Osteoblast (primary cell): Measurements from ENCODE around the gene NRG2. TPM values are rescaled to one million over a fixed set of nuclear protein-coding genes. Genes with fewer than 3 reads are reported as not detected.

Source experiments
- DNase-seq: peaks from one replicate; pipeline ENCODE4 v3.0.0; 2011; ENCODE audit warnings: low spot score, mixed read lengths; ENCODE audit not compliant: insufficient read length; ENCODE audit errors: missing footprints
- H2AFZ ChIP-seq: 2 replicates; pipeline ENCODE4 v1.6.0; 2011; ENCODE audit warnings: mild to moderate bottlenecking, low read length
- H3K27ac ChIP-seq: 2 replicates; pipeline ENCODE4 v1.5.1; 2011; ENCODE audit warnings: mild to moderate bottlenecking, low read depth, low read length, moderate library complexity
- H3K27me3 ChIP-seq: 2 replicates; pipeline ENCODE4 v1.6.0; 2012; ENCODE audit warnings: mild to moderate bottlenecking, control low read depth, inconsistent platforms, low read length, moderate library complexity; ENCODE audit not compliant: insufficient read depth
- H3K36me3 ChIP-seq: 2 replicates; pipeline ENCODE4 v1.5.1; 2011; ENCODE audit warnings: mild to moderate bottlenecking, low read length, control low read depth, moderate library complexity; ENCODE audit not compliant: insufficient read depth
- H3K4me1 ChIP-seq: 2 replicates; pipeline ENCODE4 v1.5.1; 2011; ENCODE audit warnings: mild to moderate bottlenecking, low read length, control low read depth, moderate library complexity; ENCODE audit not compliant: insufficient read depth
- H3K4me2 ChIP-seq: 2 replicates; pipeline ENCODE4 v1.6.0; 2011; ENCODE audit warnings: mild to moderate bottlenecking, low read length; ENCODE audit not compliant: insufficient read depth
- H3K4me3 ChIP-seq: fragments of 200-600 bp; sonication (generic); 3 replicates; pipeline ENCODE4 v1.5.1; 2012; ENCODE audit warnings: mild to moderate bottlenecking, low read length, inconsistent platforms; ENCODE audit not compliant: insufficient read depth
- H3K79me2 ChIP-seq: 2 replicates; pipeline ENCODE4 v1.6.0; 2012; ENCODE audit warnings: mild to moderate bottlenecking, low read length, control low read depth, inconsistent platforms; ENCODE audit not compliant: insufficient read depth
- H3K9me3 ChIP-seq: 2 replicates; pipeline ENCODE4 v1.5.1; 2011; ENCODE audit warnings: low read depth, low read length, control low read depth
- H4K20me1 ChIP-seq: 2 replicates; pipeline ENCODE4 v1.6.0; 2012; ENCODE audit warnings: mild to moderate bottlenecking, low read length, control low read depth; ENCODE audit not compliant: insufficient read depth
- total RNA-seq: library from RNA; depleted of rRNA; stranded (reverse); fragments of >200 nt; gene quantifications from 2 replicates; pipeline ENCODE4 v1.2.3, GENCODE V29; 2012
- TF ChIP-seq, protein P1 (sequence below): IDR thresholded peaks from 2 replicates; pipeline ENCODE4 v1.5.1; 2011; ENCODE audit warnings: mild to moderate bottlenecking, low read depth, low read length, moderate library complexity; ENCODE audit errors: extremely low read depth

The NRG2 gene
- total RNA-seq, 1 donor = 0.72 TPM

DNA sequence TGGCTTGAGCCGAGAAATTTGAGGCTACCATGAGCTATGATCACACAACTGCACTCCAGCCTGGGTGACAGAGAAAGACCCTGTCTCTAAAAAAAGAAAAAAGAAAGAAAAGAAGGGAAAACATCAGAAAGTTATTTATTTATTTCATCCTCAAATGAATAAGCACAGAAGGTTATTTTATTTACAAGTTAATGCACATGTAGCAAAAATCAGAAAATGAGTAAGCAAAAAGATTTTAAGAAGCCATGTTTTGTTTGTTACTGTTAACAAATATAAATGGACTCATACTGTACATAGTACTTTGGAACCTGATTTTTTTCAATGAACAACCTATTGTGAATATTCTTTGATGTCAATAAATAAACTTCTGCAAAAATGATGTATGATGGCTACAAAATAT is 47.2 kb downstream of the NRG2 start:
- H2AFZ ChIP-seq = no peak overlapping the region
- no peak overlapping the region for H3K4me2 ChIP-seq
- H3K4me3 ChIP-seq = no peak overlapping the region
- no peak overlapping the region for H3K27ac ChIP-seq
- H3K36me3 ChIP-seq = no peaks in the 10 kb centered on the region
- H3K79me2 ChIP-seq = no peaks in the 10 kb centered on the region
- H3K4me1 ChIP-seq = no peaks in the 10 kb centered on the region
- H3K9me3 ChIP-seq = no peaks in the 10 kb centered on the region
- H3K27me3 ChIP-seq = peaks cover 44% of the 10 kb centered on the region
- TF ChIP-seq, protein P1, sequence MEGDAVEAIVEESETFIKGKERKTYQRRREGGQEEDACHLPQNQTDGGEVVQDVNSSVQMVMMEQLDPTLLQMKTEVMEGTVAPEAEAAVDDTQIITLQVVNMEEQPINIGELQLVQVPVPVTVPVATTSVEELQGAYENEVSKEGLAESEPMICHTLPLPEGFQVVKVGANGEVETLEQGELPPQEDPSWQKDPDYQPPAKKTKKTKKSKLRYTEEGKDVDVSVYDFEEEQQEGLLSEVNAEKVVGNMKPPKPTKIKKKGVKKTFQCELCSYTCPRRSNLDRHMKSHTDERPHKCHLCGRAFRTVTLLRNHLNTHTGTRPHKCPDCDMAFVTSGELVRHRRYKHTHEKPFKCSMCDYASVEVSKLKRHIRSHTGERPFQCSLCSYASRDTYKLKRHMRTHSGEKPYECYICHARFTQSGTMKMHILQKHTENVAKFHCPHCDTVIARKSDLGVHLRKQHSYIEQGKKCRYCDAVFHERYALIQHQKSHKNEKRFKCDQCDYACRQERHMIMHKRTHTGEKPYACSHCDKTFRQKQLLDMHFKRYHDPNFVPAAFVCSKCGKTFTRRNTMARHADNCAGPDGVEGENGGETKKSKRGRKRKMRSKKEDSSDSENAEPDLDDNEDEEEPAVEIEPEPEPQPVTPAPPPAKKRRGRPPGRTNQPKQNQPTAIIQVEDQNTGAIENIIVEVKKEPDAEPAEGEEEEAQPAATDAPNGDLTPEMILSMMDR = no peak
- DNase-seq = no peak
- H4K20me1 ChIP-seq = peaks cover 2% of the 10 kb centered on the region

DNA sequence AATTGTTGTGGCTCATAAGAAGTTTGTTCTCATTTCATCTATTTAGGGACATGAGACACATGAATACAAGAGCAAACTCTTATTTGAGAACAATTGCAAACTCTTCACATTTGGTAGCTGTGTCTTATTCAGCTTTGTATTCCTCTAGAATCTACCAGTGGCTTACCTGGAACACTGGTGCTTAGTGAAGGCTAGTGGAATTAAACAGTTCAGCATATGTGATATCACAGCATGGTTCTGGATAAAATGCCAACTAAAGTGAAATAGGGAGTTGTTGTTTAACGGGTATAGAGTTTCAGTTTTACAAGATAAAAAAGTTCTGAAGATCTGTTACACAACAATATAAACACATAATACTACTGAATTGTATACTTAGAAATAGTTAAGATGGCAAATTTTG is 48.9 kb downstream of the NRG2 start:
- Histone ChIP-seq H2AFZ (no peak overlapping the region), H3K9me3 (no peaks in the 10 kb centered on the region), H3K4me3 (no peak overlapping the region), H4K20me1 (peaks cover 2% of the 10 kb centered on the region), H3K36me3 (no peaks in the 10 kb centered on the region), H3K79me2 (no peaks in the 10 kb centered on the region), H3K27me3 (peaks cover 34% of the 10 kb centered on the region), H3K4me2 (no peak overlapping the region), H3K27ac (no peak overlapping the region), H3K4me1 (no peaks in the 10 kb centered on the region)
- TF ChIP-seq, protein P1 = no peak
- no peak for DNase-seq

DNA sequence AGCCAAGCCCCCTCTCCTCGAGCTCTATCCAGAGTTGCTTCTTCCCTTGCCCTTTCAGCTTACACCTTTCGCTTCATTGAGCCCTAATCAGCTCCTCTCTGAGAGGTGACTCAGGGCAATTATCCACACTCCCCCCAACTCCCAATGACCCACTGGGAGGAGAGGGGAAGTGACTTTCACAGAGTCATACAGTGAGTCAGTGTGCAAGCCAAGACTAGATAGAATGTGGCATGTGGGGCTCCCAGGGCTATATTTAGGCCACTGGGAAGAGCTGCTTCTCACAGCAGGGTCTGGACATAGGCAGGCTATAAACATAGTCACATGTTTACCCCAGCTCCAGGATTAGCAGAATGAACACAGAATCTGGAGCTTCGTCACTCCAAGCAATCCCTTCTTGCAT is 57.4 kb downstream of the NRG2 start:
- H3K4me3 ChIP-seq = no peak overlapping the region
- no peaks in the 10 kb centered on the region for H4K20me1 ChIP-seq
- H3K79me2 ChIP-seq = no peaks in the 10 kb centered on the region
- peak; percentile 93 for DNase-seq
- H3K9me3 ChIP-seq = no peaks in the 10 kb centered on the region
- TF ChIP-seq, protein P1 = no peak
- H2AFZ ChIP-seq = no peak overlapping the region
- no peaks in the 10 kb centered on the region for H3K36me3 ChIP-seq
- H3K27ac ChIP-seq = peak overlapping the region; percentile 60
- H3K4me1 ChIP-seq = peaks cover 19% of the 10 kb centered on the region
- peaks cover 4% of the 10 kb centered on the region for H3K27me3 ChIP-seq
- H3K4me2 ChIP-seq = peak overlapping the region; percentile 70

DNA sequence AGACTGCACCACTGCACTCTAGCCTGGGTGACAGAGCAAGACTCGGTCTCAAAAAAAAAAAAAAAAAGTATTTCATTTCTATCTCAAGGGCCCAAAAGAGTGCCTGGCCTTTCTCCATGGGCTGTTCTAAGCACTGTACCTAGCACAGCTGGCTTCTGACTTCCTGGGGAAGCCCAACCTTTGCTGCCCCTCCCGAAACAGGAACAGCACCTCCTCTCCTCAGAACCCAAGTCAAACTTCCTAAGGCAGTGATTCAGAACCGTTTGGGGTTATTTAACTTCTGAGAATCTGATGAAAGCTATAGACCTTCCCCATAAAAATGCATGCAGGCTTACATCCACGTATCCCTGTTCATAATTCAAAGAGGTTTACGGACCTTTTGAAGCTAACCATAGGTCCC is 57.8 kb downstream of the NRG2 start:
- peak overlapping the region; percentile 70 for H3K4me2 ChIP-seq
- peaks cover 19% of the 10 kb centered on the region for H3K4me1 ChIP-seq
- no peak overlapping the region for H3K4me3 ChIP-seq
- peak overlapping the region; percentile 60 for H3K27ac ChIP-seq
- H3K36me3 ChIP-seq = no peaks in the 10 kb centered on the region
- H2AFZ ChIP-seq = no peak overlapping the region
- H4K20me1 ChIP-seq = no peaks in the 10 kb centered on the region
- TF ChIP-seq, protein P1 = no peak
- H3K79me2 ChIP-seq = no peaks in the 10 kb centered on the region
- no peak for DNase-seq
- H3K9me3 ChIP-seq = no peaks in the 10 kb centered on the region
- peaks cover 9% of the 10 kb centered on the region for H3K27me3 ChIP-seq
